Measurements from ENCODE around the gene ABHD12. TPM values are rescaled to one million over a fixed set of nuclear protein-coding genes. Genes with fewer than 3 reads are reported as not detected.

The ABHD12 gene
- total and polyA plus RNA-seq, 4 donors: 46.1 to 108 (median 86.6) TPM

DNA sequence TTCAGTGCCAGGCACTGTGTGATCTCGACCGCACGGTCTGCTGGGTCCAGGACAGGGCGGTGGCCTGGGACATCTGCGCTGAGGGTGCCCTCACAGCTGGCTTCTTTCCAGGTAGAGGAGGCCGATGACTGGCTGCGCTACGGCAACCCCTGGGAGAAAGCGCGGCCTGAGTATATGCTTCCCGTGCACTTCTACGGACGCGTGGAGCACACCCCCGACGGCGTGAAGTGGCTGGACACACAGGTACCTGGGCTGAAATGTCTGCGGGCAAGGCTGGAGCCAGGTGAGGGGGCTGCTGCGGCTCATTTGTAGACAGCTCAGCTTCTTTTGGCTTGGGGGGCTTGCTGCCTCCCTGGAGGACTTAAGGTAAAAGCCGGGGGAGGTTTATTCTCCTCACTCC is 116.2 kb downstream of the ABHD12 start:
- peaks cover 16% of the 10 kb centered on the region for H3K4me1 ChIP-seq (ENCODE audit: control insufficient read depth, insufficient read depth, low read length)
- WGBS (ENCODE audit: insufficient coverage): 98% methylated on average over 19 of the region's 20 CpGs
- no peaks in the 10 kb centered on the region for H3K9me3 ChIP-seq (ENCODE audit: control insufficient read depth, insufficient read depth, low read length)
- H3K27ac ChIP-seq (ENCODE audit: low read depth, low read length): no peak overlapping the region
- H3K4me3 ChIP-seq (ENCODE audit: low read depth, low read length): no peak overlapping the region
- H3K27me3 ChIP-seq (ENCODE audit: control insufficient read depth, insufficient read depth, low read length): no peaks in the 10 kb centered on the region
- no peak for DNase-seq (ENCODE audit: low read depth in 4 of 6, low spot score in 6 of 6)
- H3K36me3 ChIP-seq (ENCODE audit: control insufficient read depth, insufficient read depth, low read length): peaks cover 99% of the 10 kb centered on the region

DNA sequence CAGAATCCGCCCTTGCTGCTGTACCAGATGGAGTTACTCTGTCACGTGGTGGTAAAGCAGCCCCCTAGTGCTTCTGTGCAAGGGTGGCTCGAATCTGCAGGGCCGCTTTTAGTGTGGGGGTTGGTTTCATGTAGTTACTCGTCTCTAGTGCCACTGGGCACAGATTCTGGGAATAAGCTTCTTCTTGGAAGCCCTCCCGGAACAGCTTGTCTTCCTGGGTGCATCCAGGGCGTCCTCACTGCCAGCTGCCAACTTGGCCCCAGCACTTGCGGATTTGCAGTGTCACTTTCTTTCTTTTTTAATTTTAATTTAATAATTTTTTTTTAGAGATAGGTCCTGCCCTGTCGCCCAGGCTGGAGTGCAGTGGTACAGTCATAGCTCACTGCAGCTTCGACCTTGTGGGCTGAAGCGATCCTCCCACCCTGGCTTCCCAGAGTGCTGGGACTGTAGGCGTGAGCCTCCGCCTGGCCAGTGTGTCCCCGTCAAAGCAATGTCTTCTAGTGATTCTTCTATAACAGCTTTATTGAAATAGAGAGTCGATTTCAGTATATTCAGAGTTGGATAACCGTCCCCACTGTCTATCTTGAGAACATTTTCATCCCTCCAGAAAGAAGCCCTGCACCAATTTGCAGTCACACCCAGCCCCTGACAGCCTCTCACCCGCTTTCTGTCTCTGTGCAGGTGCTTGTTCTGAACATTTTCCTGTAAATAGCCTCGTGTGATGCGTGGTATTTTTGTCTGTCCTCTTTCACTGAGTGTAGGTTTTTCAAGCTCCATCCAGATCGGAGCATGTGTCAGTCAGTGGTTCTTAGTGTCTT is 116.9 kb downstream of the ABHD12 start:
- H3K27me3 ChIP-seq (ENCODE audit: control insufficient read depth, insufficient read depth, low read length): no peaks in the 10 kb centered on the region
- 86% methylated on average over 15 of the region's 20 CpGs for WGBS (ENCODE audit: insufficient coverage)
- peak in 1 of 6 donors; percentile 92 for DNase-seq (ENCODE audit: low read depth in 4 of 6, low spot score in 6 of 6)
- peaks cover 98% of the 10 kb centered on the region for H3K36me3 ChIP-seq (ENCODE audit: control insufficient read depth, insufficient read depth, low read length)
- H3K9me3 ChIP-seq (ENCODE audit: control insufficient read depth, insufficient read depth, low read length): no peaks in the 10 kb centered on the region
- peak overlapping the region; percentile 8 for H3K27ac ChIP-seq (ENCODE audit: low read depth, low read length)
- no peak overlapping the region for H3K4me3 ChIP-seq (ENCODE audit: low read depth, low read length)
- H3K4me1 ChIP-seq (ENCODE audit: control insufficient read depth, insufficient read depth, low read length): peaks cover 16% of the 10 kb centered on the region

DNA sequence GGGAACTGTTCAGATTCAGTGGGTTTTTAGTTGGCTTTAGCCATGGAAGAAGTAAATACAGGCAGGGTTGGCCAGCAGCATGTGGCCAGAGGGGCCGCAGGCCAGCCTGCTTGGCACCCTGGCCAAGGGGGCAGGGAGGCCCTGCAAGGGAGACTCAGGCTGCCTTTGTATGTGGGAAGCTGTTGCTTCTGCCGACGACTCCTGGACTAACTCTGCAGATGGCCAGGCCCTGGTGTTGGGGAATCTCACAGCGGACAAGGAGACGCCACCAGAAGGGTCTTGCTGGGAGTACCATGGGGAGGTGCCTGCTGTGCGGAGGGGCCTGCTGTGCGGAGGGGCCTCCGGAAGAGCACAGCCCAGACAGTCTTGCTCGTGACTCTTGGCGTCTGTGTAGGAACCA is 117.6 kb downstream of the ABHD12 start:
- H3K36me3 ChIP-seq (ENCODE audit: control insufficient read depth, insufficient read depth, low read length): peaks cover 91% of the 10 kb centered on the region
- H3K27me3 ChIP-seq (ENCODE audit: control insufficient read depth, insufficient read depth, low read length): no peaks in the 10 kb centered on the region
- DNase-seq (ENCODE audit: low read depth in 4 of 6, low spot score in 6 of 6): peak in 1 of 6 donors; percentile 54
- H3K9me3 ChIP-seq (ENCODE audit: control insufficient read depth, insufficient read depth, low read length): no peaks in the 10 kb centered on the region
- 82% methylated on average over 10 of the region's 10 CpGs for WGBS (ENCODE audit: insufficient coverage)
- no peak overlapping the region for H3K4me3 ChIP-seq (ENCODE audit: low read depth, low read length)
- peaks cover 16% of the 10 kb centered on the region for H3K4me1 ChIP-seq (ENCODE audit: control insufficient read depth, insufficient read depth, low read length)
- H3K27ac ChIP-seq (ENCODE audit: low read depth, low read length): peak overlapping the region; percentile 8

DNA sequence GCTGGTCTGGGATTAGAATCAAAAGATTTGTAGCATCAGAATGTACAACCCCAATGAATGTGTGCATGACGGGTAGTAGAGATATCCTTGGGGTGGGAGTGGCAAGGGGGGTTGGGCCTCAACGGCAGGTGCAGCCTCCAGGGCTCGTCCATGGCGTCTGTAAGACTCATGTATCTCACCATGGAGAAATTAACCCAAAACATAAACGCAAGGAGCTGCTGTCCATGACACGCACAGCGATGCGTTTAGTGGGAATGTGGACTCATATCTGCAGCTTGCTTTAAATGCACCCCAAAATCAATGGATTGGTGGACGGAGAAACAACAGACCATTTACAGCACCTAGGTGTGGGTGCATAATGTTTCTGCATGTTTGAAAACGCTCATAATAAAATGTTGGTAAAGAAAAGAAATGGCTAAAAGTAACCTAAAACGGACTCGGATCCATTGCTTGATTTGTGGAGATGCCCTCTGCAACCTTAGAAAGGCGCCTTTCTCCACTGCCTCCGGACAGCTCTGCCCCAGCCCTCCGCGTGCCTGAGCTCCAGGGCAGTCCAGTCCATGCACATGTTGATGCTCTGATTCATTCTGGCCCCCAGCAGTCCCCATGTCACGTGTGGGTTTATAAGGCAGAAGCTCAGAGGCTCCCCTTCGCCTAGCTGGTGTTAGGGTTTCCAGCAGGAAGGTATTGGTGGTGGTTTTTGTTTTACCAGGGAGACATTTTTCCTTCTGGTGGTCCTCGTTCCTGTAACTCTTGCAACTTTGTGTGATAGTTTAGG is 118.2 kb downstream of the ABHD12 start:
- H3K27ac ChIP-seq (ENCODE audit: low read depth, low read length): no peak overlapping the region

DNA sequence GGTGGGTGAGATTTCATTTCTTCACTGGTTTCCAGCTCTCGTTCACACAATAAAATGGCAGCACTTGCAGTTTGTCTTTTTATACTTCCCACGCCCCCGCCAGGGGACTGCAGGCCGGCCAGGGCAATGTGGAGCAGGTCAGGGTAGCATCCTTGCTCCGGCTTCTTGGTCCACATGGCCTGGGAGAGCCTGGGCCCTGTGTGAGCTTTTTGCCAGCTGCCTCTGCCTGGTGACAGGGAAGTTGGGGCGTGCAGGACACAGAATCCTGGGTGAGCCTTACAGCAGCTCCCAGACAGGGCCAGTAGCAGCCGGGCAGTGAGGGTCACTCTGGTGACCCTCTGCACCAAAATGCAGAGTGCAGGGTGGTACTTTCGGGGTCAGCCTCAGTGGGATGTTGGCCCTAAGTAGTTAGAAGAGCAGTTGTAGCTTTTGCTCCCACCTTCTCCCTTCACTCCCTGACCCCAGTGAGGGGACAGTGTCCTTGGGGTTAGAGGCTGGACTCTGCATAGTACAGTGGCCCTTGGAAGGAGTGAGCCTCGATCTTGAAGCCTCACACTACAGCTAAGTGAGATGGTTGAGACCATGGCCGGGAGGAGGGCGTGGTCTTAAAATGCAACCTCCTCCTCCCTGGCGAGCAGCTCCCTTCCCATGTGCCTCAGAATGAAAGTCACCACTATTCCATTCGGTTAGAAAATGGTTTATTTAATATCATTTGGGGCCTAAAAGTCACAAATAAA is 119.0 kb downstream of the ABHD12 start:
- no peak for DNase-seq (ENCODE audit: low read depth in 4 of 6, low spot score in 6 of 6)
- WGBS (ENCODE audit: insufficient coverage): 94% methylated on average over 7 of the region's 13 CpGs
- H3K9me3 ChIP-seq (ENCODE audit: control insufficient read depth, insufficient read depth, low read length): no peaks in the 10 kb centered on the region
- no peak overlapping the region for H3K4me3 ChIP-seq (ENCODE audit: low read depth, low read length)
- H3K27ac ChIP-seq (ENCODE audit: low read depth, low read length): no peak overlapping the region
- no peaks in the 10 kb centered on the region for H3K27me3 ChIP-seq (ENCODE audit: control insufficient read depth, insufficient read depth, low read length)
- H3K4me1 ChIP-seq (ENCODE audit: control insufficient read depth, insufficient read depth, low read length): peaks cover 16% of the 10 kb centered on the region
- H3K36me3 ChIP-seq (ENCODE audit: control insufficient read depth, insufficient read depth, low read length): peaks cover 77% of the 10 kb centered on the region

More for the DNA sequence above, 118.2 kb downstream of the ABHD12 start:
- DNase-seq (ENCODE audit: low read depth in 4 of 6, low spot score in 6 of 6): no peak
- WGBS (ENCODE audit: insufficient coverage): 92% methylated on average over 13 of the region's 19 CpGs
- H3K4me1 ChIP-seq (ENCODE audit: control insufficient read depth, insufficient read depth, low read length): peaks cover 16% of the 10 kb centered on the region
- H3K27me3 ChIP-seq (ENCODE audit: control insufficient read depth, insufficient read depth, low read length): no peaks in the 10 kb centered on the region
- H3K36me3 ChIP-seq (ENCODE audit: control insufficient read depth, insufficient read depth, low read length): peaks cover 85% of the 10 kb centered on the region
- no peaks in the 10 kb centered on the region for H3K9me3 ChIP-seq (ENCODE audit: control insufficient read depth, insufficient read depth, low read length)
- no peak overlapping the region for H3K4me3 ChIP-seq (ENCODE audit: low read depth, low read length)

DNA sequence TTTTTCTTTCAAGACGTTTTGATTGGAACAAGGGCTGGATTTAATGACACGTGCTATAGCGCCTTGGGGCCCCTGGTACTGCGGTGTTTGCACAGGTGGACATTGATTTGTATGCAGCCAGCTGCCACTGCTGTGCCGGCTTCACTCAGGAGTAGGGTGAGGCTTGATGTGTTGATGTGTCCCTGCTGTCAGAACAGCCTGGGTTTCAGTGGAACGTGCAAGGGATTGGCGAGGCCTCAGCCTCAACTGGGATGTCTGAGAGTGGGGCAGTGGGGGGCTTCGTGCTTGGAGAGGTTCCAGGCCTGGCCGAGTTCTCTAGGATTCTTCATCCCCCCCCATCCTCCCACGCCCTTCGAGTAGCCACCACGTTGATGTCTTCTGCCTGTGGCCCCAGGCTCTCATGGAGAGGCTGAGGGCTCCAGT is 119.8 kb downstream of the ABHD12 start:
- H3K36me3 ChIP-seq (ENCODE audit: control insufficient read depth, insufficient read depth, low read length): peaks cover 69% of the 10 kb centered on the region
- DNase-seq (ENCODE audit: low read depth in 4 of 6, low spot score in 6 of 6): no peak
- H3K4me3 ChIP-seq (ENCODE audit: low read depth, low read length): no peak overlapping the region
- H3K27ac ChIP-seq (ENCODE audit: low read depth, low read length): no peak overlapping the region
- H3K27me3 ChIP-seq (ENCODE audit: control insufficient read depth, insufficient read depth, low read length): no peaks in the 10 kb centered on the region
- H3K9me3 ChIP-seq (ENCODE audit: control insufficient read depth, insufficient read depth, low read length): no peaks in the 10 kb centered on the region
- peaks cover 16% of the 10 kb centered on the region for H3K4me1 ChIP-seq (ENCODE audit: control insufficient read depth, insufficient read depth, low read length)
- 81% methylated on average over 11 of the region's 12 CpGs for WGBS (ENCODE audit: insufficient coverage)

DNA sequence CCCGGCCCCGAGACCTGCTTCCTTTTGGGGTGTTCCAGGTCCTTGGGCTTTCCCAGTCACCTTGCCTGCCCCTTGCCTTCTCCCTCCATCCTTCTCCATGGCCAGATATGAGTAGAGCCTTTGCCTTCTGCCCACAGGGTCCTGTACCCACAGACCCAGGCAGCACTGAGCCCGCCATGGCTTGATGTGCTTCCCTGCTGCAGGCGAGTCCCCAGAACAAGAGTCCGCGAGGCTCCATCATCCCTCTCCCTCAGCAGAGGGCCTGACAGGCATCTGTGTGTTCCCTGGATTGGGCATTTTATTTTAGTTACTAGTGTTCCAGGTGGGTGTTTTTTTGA is 120.8 kb downstream of the ABHD12 start:
- 98% methylated on average over 4 of the region's 6 CpGs for WGBS (ENCODE audit: insufficient coverage)
- no peaks in the 10 kb centered on the region for H3K9me3 ChIP-seq (ENCODE audit: control insufficient read depth, insufficient read depth, low read length)
- H3K27me3 ChIP-seq (ENCODE audit: control insufficient read depth, insufficient read depth, low read length): no peaks in the 10 kb centered on the region
- no peak for DNase-seq (ENCODE audit: low read depth in 4 of 6, low spot score in 6 of 6)
- H3K4me1 ChIP-seq (ENCODE audit: control insufficient read depth, insufficient read depth, low read length): peaks cover 16% of the 10 kb centered on the region
- no peak overlapping the region for H3K27ac ChIP-seq (ENCODE audit: low read depth, low read length)
- H3K4me3 ChIP-seq (ENCODE audit: low read depth, low read length): no peak overlapping the region
- peaks cover 58% of the 10 kb centered on the region for H3K36me3 ChIP-seq (ENCODE audit: control insufficient read depth, insufficient read depth, low read length)

DNA sequence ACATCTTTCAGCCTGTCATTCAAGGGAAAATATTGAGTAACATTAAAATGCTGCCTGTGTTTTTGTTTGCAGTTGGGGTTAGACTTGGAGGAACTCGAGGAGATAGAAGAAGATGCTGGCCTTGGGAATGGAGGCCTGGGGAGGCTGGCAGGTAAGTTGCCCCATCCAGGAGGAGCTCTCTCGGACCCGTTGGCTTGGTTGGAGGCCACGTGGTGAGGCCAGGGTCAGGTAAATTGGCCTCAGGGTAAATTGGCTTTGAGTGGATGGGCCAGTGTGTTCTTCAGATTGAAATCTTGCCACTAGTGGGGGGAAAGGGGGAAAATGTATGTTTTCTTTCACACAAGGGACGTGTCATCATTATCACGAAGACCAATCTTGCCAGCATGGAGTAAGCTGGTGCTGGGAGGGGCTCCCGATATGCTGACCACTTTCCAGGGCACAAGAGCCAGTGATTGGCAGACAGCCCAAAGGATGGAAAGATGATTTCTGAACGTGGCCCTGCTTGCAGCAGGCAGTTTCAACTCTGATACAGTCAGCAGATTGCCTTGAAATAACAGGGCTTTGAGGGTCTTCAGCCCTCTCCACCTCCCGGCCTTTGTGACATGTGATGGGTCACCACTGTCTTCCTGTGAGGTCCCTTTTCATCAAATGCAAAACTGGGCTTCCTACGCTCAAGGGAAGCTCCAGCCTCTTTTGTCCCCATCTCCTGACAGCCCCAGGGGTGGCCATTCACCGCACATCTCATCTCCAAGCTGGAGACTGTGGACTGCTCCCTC is 121.4 kb downstream of the ABHD12 start:
- Histone ChIP-seq H3K27me3 (ENCODE audit: control insufficient read depth, insufficient read depth, low read length) (no peaks in the 10 kb centered on the region), H3K4me3 (ENCODE audit: low read depth, low read length) (no peak overlapping the region), H3K9me3 (ENCODE audit: control insufficient read depth, insufficient read depth, low read length) (no peaks in the 10 kb centered on the region), H3K27ac (ENCODE audit: low read depth, low read length) (no peak overlapping the region), H3K36me3 (ENCODE audit: control insufficient read depth, insufficient read depth, low read length) (peaks cover 53% of the 10 kb centered on the region), H3K4me1 (ENCODE audit: control insufficient read depth, insufficient read depth, low read length) (peaks cover 16% of the 10 kb centered on the region)
- WGBS (ENCODE audit: insufficient coverage): 88% methylated on average over 11 of the region's 11 CpGs
- DNase-seq (ENCODE audit: low read depth in 4 of 6, low spot score in 6 of 6): no peak
